Progenitor cell of endocrine pancreas (in vitro differentiated cells): Measurements from ENCODE around the gene PPP2R2B. TPM values are rescaled to one million over a fixed set of nuclear protein-coding genes. Genes with fewer than 3 reads are reported as not detected.

Source experiments
- DNase-seq: peaks from one replicate; pipeline ENCODE4 v3.0.0; 2021; ENCODE audit warnings: low spot score; ENCODE audit not compliant: unreplicated experiment
- H3K27ac Mint-ChIP-seq: 2 replicates; pipeline ENCODE4 v1.8.0; 2021; ENCODE audit warnings: mild to moderate bottlenecking, moderate library complexity, mixed read lengths
- H3K27me3 Mint-ChIP-seq: 2 replicates; pipeline ENCODE4 v1.8.0; 2021; ENCODE audit warnings: mixed read lengths
- H3K36me3 Mint-ChIP-seq: 2 replicates; pipeline ENCODE4 v1.8.0; 2022; ENCODE audit warnings: mixed read lengths; ENCODE audit not compliant: insufficient read depth
- H3K4me1 Mint-ChIP-seq: 2 replicates; pipeline ENCODE4 v1.8.0; 2021; ENCODE audit warnings: low read depth, mixed read lengths
- H3K4me3 Mint-ChIP-seq: 2 replicates; pipeline ENCODE4 v1.8.0; 2021; ENCODE audit warnings: low read depth, mild to moderate bottlenecking, moderate library complexity, mixed read lengths
- H3K9me3 Mint-ChIP-seq: 2 replicates; pipeline ENCODE4 v1.8.0; 2021; ENCODE audit warnings: low read depth, mixed read lengths
- CTCF ChIP-seq: fragments of 200-600 bp; sonication (generic); IDR thresholded peaks from one replicate; pipeline ENCODE4 v1.5.0; 2021; ENCODE audit warnings: antibody characterized with exemption, mild to moderate bottlenecking; ENCODE audit not compliant: unreplicated experiment
- total RNA-seq: library from RNA; stranded (reverse); gene quantifications from 2 replicates; pipeline ENCODE4 v1.2.1, GENCODE V29; 2021

PPP2R2B gene
- total RNA-seq, 1 donor from 2014 or later = 1.8 TPM

- TF ChIP-seq CTCF = no peak
- Mint-ChIP-seq H3K4me3 (no peak overlapping the region), H3K27ac (no peak overlapping the region), H3K36me3 (no peaks in the 10 kb centered on the region), H3K9me3 (no peaks in the 10 kb centered on the region), H3K27me3 (peaks cover 10% of the 10 kb centered on the region), H3K4me1 (peaks cover 8% of the 10 kb centered on the region)
- DNase-seq = no peak
Observed at GRCh38 chr5:146753641-146754040, 124.9 kb downstream of the PPP2R2B start.

DNA sequence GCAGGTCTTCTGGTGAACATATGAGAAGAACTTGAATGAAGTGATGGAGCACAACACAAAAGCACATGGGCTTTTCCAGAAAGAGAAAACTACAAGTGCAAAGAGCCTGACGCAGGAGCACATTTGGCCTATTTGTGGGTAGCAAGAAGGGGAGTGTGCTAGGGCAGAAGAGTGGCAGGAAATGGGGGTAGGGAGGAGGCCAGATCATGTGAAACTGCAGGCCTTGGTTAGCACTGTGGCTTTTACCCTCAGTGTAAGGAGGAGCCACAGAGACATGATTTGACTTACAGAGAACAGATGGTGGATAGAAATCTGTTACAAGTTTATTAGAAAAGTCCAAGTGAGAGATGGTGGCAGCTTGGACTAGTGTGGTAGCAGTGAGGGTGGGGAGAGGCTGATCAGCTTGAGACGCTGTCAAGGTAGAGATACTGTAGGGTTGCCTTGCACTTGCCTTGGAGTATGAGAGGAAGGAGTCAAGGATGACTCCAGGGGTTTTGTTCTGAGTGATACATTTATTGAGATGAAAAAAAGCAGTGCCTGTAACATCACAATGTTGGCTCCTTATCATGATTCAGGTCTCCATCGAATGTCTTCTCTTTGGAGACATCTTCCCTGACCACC lies 126.7 kb downstream of the PPP2R2B start:
- Mint-ChIP-seq H3K9me3 (peaks cover 4% of the 10 kb centered on the region), H3K36me3 (no peaks in the 10 kb centered on the region), H3K27me3 (peaks cover 6% of the 10 kb centered on the region), H3K4me3 (no peak overlapping the region), H3K27ac (no peak overlapping the region), H3K4me1 (peaks cover 8% of the 10 kb centered on the region)
- TF ChIP-seq CTCF = no peak
- no peak for DNase-seq

DNA sequence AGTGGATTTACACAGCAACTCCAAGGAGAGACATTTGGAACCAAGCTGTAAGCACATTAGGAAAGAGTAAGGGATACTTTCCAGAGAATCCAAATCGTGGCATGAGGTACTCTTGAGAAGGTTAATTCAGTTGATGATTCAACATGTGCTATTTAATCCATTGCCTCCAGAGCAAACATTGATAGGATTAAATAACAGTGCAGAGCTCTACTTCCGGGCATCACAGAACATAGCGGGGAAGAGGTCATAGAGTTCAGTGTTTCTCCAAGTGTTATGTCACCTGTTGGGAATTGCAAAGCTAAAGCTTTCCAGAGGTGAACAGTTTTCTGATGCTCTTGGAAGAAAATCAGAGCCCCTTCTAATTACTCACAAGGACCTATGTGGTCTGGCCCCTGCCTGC lies 127.5 kb downstream of the PPP2R2B start:
- no peak overlapping the region for H3K4me3 Mint-ChIP-seq
- TF ChIP-seq CTCF = no peak
- DNase-seq = no peak
- peaks cover 4% of the 10 kb centered on the region for H3K27me3 Mint-ChIP-seq
- H3K36me3 Mint-ChIP-seq = no peaks in the 10 kb centered on the region
- H3K27ac Mint-ChIP-seq = no peak overlapping the region
- peaks cover 7% of the 10 kb centered on the region for H3K4me1 Mint-ChIP-seq
- peaks cover 4% of the 10 kb centered on the region for H3K9me3 Mint-ChIP-seq

- Mint-ChIP-seq H3K27ac (no peak overlapping the region), H3K9me3 (peaks cover 4% of the 10 kb centered on the region), H3K27me3 (peaks cover 4% of the 10 kb centered on the region), H3K36me3 (no peaks in the 10 kb centered on the region), H3K4me3 (no peak overlapping the region), H3K4me1 (peaks cover 2% of the 10 kb centered on the region)
- no peak for DNase-seq
- no peak for TF ChIP-seq CTCF
Observed at GRCh38 chr5:146748533-146748932, 130.0 kb downstream of the PPP2R2B start.

GRCh38 chr5:146745931-146746577 lies 132.5 kb downstream of the PPP2R2B start:
- Mint-ChIP-seq H3K27me3 (peaks cover 2% of the 10 kb centered on the region), H3K4me3 (no peak overlapping the region), H3K4me1 (no peaks in the 10 kb centered on the region), H3K36me3 (no peaks in the 10 kb centered on the region), H3K9me3 (peaks cover 4% of the 10 kb centered on the region), H3K27ac (no peak overlapping the region)
- no peak for TF ChIP-seq CTCF
- no peak for DNase-seq
